Glomerular visceral epithelial cell (primary cell): ENCODE data around the gene NUDCD3.

Experiments used
- DNase-seq: peaks from one replicate; pipeline ENCODE4 v3.0.0-alpha.2; 2016; ENCODE audit errors: extremely low spot score

NUDCD3 gene

DNA sequence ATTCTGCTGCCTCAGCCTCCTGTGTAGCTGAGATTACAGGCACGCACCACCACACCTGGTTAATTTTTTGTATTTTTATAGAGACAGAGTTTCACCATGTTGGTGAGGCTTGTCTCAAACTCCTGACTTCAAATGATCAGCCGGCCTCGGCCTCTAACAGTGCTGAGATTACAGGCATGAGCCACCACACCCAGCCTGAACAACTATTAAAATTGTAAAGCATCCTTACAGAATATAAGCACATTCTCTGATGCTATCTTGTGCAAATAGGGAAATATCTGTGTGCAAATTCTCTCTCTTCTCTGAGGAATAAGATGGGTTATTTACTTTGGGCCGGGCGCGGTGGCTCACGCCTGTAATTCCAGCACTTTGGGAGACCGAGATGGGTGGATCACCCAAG is 12.5 kb downstream of the NUDCD3 start:
- no peak for DNase-seq

- peak; percentile 81 for DNase-seq
Measured at GRCh38 chr7:44477063-44477830, 13.2 kb downstream of the NUDCD3 start.

DNA sequence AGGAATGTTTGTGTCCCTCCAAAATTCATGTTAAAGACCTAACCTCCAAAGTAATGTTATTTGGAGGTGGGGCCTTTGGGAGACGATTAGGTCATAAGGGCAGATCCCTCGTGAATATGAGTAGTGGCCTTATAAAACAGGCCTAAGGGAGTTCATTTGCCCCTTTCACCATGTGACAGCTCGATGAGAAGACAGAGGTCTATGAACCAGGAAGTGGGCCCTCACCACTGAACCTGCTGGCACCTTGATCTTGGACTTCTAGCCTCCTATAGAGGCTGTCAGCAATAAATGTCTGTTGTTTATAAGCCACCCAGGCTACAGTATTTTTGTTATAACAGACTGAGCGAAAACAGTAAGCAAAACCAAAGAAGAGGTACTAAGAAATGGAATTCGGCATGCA is 14.1 kb downstream of the NUDCD3 start:
- DNase-seq = no peak

DNA sequence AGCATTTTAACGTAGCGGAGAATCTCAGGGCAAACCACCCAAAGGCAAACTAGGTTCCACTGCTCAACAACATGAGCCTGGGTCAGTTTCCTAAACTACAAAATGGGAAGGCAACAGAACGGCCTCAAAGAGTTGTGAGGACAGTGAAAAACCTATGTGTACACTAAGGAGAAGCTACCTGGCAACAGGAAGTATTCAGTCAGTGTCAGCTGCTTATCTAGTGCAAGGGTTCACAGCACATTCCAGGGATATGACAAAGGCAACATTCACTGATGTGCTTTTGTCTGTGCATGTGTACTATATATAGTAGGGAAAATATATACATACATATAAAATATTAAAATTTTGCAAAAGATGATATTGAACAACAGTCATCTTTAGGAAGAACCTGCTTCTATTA is 17.2 kb downstream of the NUDCD3 start:
- peak; percentile 61 for DNase-seq

DNA sequence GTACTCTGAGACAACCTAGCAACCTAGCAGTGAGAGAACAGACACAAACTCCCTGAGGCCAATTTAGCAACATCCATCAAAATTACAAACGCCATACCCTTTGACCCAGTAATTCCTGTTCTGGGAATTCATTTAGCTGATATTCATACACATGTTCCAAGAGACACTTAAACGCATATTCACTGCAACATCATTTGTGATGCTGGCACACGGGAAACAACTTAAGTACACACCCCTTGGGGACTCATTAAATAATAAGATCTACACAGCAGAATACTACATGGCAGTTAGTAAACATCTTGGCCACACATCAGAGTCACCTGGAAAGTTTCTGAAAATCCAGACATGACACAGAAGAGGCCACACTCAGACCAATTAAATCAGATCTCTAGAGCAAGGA is 17.6 kb downstream of the NUDCD3 start:
- no peak for DNase-seq

- DNase-seq = no peak
Measured at GRCh38 chr7:44471850-44472249, 18.6 kb downstream of the NUDCD3 start.

DNA sequence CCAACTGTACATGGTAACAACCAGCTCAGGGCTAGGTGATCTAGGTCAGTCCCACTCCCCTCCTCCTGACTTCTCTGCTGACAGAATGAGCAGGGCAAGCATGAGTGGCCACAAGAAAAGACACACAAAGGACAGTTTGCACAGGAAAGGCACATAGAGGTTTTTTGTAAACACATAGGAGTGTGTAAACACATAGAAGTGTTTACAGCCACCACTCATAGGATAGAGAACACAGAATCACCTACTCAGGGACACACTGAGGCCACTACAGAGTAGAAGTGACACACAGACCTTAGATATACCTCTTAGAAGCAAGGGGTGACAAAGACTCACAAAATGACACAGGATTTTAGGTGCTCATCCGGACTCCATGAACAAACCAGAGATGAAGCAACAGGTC is 19.0 kb downstream of the NUDCD3 start:
- DNase-seq = no peak

DNA sequence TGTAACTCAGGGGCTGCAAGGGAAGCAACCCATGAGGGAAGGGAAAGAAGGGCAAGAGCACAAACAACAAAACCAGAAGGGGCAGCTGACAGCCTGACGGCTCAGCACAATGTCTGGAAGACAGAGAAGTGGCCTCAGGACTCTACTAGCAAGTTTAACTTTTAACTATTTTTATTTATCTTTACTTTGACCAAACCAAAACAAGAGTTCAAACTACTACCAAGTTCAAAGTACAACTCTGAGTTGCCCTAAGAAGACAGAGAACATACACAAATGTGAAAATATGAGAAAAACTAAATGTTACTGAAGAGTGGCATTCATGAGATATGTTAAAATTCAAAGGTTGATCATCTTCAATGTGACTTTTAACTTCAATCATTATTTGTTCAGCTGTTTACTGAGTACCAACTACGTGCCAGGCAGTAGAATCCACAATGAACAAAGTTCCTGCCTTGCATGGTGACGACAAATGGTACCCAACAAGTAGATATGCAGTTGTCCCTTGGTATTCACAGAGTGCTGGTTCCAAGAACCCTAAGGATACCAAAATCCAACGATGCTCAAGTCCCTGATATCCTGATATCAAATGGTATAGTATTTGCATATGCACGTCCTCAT is 19.7 kb downstream of the NUDCD3 start:
- DNase-seq = no peak

DNA sequence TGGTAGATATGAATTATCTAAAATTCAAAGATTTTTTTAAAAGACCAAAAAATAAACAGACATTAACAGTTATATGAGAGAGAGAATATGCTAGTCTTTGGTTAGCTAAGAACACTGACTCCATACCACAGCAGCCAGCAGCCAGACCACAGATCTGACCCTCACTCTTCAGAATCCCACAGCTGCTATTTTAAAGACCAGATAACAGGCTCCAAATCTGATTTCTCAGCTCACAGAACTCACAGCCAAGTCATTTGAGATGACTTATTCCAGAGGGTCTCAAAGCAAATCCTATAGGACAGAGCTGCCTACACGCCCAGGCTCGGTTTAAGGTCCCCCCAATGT is 20.4 kb downstream of the NUDCD3 start:
- peak; percentile 42 for DNase-seq

GRCh38 chr7:44469461-44470134 is 20.9 kb downstream of the NUDCD3 start:
- peak; percentile 67 for DNase-seq

GRCh38 chr7:44467217-44467548 is 23.3 kb downstream of the NUDCD3 start:
- no peak for DNase-seq

DNA sequence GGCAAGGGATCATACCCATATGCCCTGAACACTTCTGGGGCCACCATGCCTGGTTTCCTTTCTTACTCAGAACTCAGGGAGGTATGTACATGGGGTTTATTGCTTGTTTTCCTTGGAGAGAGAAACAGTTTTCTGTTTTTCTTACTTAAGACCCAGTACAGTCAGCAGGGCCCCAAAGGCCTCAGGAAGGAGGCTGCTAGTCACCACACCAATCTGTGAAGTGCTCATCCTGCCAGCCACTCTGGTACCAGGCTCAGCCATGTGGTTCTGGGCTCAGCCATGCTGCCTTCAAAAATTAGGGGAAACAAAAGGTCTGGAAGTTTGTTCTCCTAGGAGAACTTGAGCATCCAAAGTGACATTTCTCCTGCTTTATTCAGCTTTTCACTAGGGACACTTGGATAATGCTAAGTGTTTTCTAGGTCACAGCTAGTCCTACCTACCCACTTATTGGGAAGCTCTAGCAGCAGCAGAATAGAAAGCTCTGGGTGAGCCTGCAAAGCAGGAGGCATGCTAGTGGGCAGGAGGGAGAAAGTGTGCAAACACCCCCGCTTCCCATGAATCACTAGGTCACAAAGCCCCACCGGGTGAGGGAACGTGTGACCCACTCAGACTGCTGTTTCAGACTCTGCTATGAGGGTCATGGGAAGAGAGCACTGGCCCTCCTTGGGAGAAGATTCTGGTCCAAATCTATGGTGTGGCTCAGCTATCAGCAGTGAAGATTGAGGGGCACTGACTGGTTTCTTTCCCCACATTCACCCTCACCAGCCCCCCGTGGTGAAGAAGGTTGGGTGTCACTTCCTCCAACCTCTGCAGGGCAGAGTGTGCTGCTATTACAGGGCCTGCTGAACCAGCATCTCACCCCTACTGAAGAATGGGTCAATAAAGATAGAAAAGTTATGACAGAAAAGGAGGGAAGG is 23.9 kb downstream of the NUDCD3 start:
- DNase-seq = peak; percentile 21

GRCh38 chr7:44465490-44465889 is 25.0 kb downstream of the NUDCD3 start:
- no peak for DNase-seq

DNA sequence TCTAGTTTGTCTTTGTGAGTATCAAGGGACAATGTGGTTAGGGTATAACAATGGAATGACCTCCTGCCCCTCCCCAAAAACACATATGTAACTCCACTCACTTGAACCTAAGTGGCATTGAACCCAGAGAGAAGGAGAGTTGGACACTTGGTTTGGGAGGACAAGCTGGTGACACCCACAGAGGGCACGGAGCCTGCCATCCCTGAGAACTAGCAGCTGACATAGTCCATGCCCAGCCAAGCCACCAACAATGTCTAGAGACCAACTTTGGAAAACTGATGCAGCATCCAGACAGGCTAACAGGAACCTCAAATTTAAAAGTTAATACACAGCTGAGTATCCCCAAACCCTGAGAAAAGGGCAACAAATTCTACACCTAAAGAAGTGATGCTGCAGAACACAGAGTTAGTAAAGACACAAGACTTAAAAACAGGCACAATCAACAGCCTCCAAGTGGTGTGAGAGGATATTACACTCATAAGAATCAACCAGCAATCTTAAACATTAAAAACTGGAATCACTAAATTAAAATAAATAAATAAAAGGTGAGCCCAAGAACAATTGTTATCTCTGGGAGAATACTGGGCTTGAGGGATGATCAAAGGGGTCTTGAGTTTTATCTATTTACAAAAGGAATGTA is 27.2 kb downstream of the NUDCD3 start:
- no peak for DNase-seq

DNA sequence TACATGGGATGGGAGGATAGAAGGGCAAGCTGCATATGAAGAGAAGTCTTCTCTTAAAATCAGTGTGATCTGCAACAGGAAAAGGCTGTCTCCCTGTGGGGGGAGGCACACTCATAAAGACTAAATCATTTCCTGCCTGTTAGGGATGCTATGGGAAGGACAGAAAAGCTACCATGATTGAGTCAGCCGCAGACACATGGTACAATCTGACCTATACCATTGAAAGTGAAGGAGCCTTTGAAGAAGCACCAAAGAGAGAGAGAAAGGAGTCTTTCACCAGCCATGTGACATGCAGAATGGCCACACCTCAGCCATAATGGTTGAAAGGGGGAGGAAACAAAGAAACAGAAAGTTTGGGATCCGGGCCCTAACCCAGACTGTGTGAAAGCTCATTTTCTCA is 29.1 kb downstream of the NUDCD3 start:
- peak; percentile 44 for DNase-seq

GRCh38 chr7:44460325-44460724 is 30.1 kb downstream of the NUDCD3 start:
- peak; percentile 75 for DNase-seq

GRCh38 chr7:44455155-44455554 is 35.3 kb downstream of the NUDCD3 start:
- DNase-seq = no peak

DNA sequence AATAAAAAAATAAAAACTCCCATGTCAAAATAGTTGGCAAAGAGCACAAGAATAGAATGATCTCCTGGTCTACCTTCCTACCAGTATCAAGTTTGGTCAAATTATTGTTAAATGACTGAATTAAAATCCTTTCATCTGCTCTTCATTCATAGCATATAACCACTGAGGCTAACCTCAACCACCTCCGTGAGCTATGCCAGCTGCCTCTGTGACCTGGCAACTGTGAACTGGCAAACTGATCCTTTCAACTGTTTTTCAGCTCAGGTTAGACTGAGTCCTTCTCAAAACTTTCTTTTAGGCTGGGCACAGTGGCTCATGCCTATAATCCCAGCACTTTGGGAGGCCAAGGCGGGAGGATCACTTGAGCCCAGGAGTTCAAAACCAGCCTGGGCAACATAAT is 36.1 kb downstream of the NUDCD3 start:
- no peak for DNase-seq

DNA sequence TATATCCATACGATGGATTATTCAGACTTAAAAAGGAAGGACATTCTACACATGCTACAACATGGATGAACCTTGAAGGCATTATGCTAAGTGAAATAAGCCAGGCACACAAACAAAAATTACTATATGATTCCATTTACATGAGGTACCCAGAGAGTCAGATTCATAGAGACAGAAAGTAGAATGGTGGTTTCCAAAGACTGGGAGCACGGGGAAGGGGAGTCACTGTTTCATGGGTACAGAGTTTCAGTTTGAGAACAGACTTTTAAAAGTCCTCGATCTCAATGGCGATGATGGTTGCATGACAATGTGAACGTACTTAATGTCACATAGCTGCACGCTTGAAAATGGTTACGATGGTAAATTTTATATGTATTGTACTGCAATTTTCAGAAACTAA is 39.3 kb downstream of the NUDCD3 start:
- no peak for DNase-seq

GRCh38 chr7:44449584-44449928 is 40.9 kb downstream of the NUDCD3 start:
- DNase-seq = no peak

DNA sequence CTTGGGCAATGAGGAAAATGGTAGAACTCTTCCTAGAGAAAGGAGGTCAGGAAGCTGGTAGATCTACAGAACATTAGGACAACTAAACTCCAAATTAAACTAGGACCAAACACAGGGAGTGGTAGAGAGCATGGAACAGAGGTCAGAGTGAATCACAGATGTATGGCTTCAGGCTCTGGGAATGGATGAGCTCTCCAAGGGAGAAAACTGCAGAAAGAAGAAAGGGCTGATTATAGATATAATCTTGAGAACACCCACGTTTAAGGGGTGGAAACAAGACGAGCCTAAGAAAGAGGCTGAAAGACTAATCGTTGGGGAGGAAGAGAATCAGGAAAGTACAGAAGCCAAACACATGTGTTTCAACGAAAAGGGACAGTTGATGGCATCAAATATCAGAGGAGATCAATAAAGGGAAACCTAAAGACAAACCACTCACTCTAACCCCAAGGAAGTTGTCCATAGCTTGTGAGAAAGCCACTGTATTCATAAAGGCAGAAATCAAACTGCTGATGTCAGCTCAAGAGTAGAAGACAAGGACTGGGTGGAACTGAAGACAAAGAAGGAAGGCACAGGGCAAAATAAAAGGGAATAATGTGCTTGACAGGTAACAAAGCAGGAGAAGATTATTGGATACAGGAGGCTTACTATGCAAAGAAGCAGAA is 41.4 kb downstream of the NUDCD3 start:
- no peak for DNase-seq
